CD4-positive, alpha-beta memory T cell (primary cell): Measurements from ENCODE around the gene NCS1. TPM values are rescaled to one million over a fixed set of nuclear protein-coding genes. Genes with fewer than 3 reads are reported as not detected.

Experiments used
- CTCF ChIA-PET: fragments of 350-600 bp; sonication (Branson Sonifier 250); formaldehyde crosslinking; loops from one replicate; lab custom pipeline; 2021; ENCODE audit warnings: inconsistent platforms; ENCODE audit not compliant: partially characterized antibody; lab: Charles Lee
- POLR2A ChIA-PET: fragments of 350-600 bp; sonication (Branson Sonifier 250); formaldehyde crosslinking; loops from one replicate; lab custom pipeline; 2021; ENCODE audit not compliant: partially characterized antibody; lab: Charles Lee
- DNase-seq, 5 donors: peaks; one replicate each; pipeline versions ENCODE4 v3.0.0 to v3.0.0-alpha.2; 2020 to 2022; ENCODE audit warnings: mixed read lengths in 1 of 5
- H3K27ac ChIP-seq: one replicate; pipeline ENCODE4 v1.7.0; 2013; ENCODE audit warnings: low read depth, low read length
- H3K27me3 ChIP-seq: 2 replicates; pipeline ENCODE4 v1.7.0; 2013; ENCODE audit warnings: mild to moderate bottlenecking, low read length, moderate library complexity; ENCODE audit not compliant: insufficient read depth
- H3K36me3 ChIP-seq: 2 replicates; pipeline ENCODE4 v1.7.0; 2013; ENCODE audit warnings: mild to moderate bottlenecking, low read length, moderate library complexity; ENCODE audit not compliant: insufficient read depth
- H3K4me1 ChIP-seq: 2 replicates; pipeline ENCODE4 v1.7.0; 2013; ENCODE audit warnings: mild to moderate bottlenecking, low read length, moderate library complexity; ENCODE audit not compliant: insufficient read depth
- H3K4me3 ChIP-seq, 2 donors: one replicate each; pipeline ENCODE4 v1.7.0; 2013; ENCODE audit warnings: low read length in 2 of 2, mild to moderate bottlenecking in 1 of 2
- H3K9me3 ChIP-seq, 2 donors: one replicate each; pipeline ENCODE4 v1.7.0; 2013; ENCODE audit warnings: low read length in 2 of 2, control low read depth in 1 of 2; ENCODE audit not compliant: control insufficient read depth in 1 of 2
- H3K27ac Mint-ChIP-seq, 7 donors: one replicate each; pipeline ENCODE4 v1.8.0; 2020 to 2021; ENCODE audit warnings: mixed read lengths in 7 of 7, mild to moderate bottlenecking in 6 of 7, inconsistent platforms in 3 of 7, moderate library complexity in 3 of 7
- H3K27me3 Mint-ChIP-seq, 2 donors: one replicate each; pipeline ENCODE4 v1.8.0; 2020 to 2021; ENCODE audit warnings: mixed read lengths in 2 of 2
- H3K36me3 Mint-ChIP-seq, 2 donors: one replicate each; pipeline ENCODE4 v1.8.0; 2020 to 2021; ENCODE audit warnings: mixed read lengths in 2 of 2, inconsistent platforms in 1 of 2, mild to moderate bottlenecking in 1 of 2
- H3K4me1 Mint-ChIP-seq, 4 donors: one replicate each; pipeline ENCODE4 v1.8.0; 2020 to 2021; ENCODE audit warnings: mixed read lengths in 4 of 4, mild to moderate bottlenecking in 1 of 4
- H3K4me3 Mint-ChIP-seq, 8 donors: one replicate each; pipeline ENCODE4 v1.8.0; 2020 to 2021; ENCODE audit warnings: mixed read lengths in 8 of 8, mild to moderate bottlenecking in 7 of 8, moderate library complexity in 6 of 8, inconsistent platforms in 3 of 8
- H3K9me3 Mint-ChIP-seq, 8 donors: one replicate each; pipeline ENCODE4 v1.8.0; 2020 to 2021; ENCODE audit warnings: mixed read lengths in 8 of 8, mild to moderate bottlenecking in 5 of 8, inconsistent platforms in 3 of 8, moderate library complexity in 1 of 8
- intact Hi-C: fragments of 100-400 bp; cut with micrococcal nuclease; formaldehyde crosslinking; loops from one replicate; pipeline ENCODE4 v1.15.1; 2023
- polyA plus RNA-seq, 2 donors: library from polyadenylated mRNA; unstranded; fragments of 300-500 nt; fragmentation: Illumina TruSeq; gene quantifications; one replicate each; pipeline ENCODE4 v1.2.3, GENCODE V29; 2021
- total RNA-seq, 2 experiments: library from RNA; stranded (reverse); gene quantifications; one replicate each; pipeline ENCODE4 v1.2.3, GENCODE V29; 2021

NCS1 gene
- total and polyA plus RNA-seq, 4 experiments from 2014 or later: 0.64 to 0.90 TPM; not detected in 2

DNA sequence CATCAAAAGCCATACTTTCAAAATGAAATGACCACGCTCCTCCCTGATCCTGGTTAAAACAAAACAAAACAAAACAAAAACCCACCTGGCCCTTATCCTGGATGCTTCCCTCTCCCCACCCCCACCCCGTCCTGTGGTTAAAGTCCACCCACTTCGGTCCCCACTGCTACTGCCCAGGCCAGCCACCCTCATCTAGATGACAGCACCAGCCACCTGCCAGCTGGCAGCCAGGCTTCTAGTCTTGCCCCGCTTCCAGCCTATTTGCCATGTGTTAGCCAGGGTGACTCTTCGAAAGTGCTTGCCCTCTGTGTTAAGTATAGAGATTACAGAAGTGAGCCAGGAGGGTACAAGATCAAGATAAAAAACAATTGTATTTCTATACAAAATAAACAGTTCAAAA is 27.5 kb upstream of the NCS1 start:
- no peaks in the 10 kb centered on the region for H3K36me3 Mint-ChIP-seq
- no peak overlapping the region for H3K4me3 ChIP-seq
- POLR2A ChIA-PET: no interaction called here
- no peaks in the 10 kb centered on the region for H3K9me3 Mint-ChIP-seq
- no peak overlapping the region for H3K4me3 Mint-ChIP-seq
- no peak for DNase-seq
- H3K9me3 ChIP-seq: no peaks in the 10 kb centered on the region
- peaks cover 4% of the 10 kb centered on the region for H3K4me1 ChIP-seq
- H3K36me3 ChIP-seq: no peaks in the 10 kb centered on the region
- no peaks in the 10 kb centered on the region for H3K27me3 ChIP-seq
- CTCF ChIA-PET: interaction anchor here (1.4 kb wide), 1 partner anchor 37 kb away, joined by 3 read pairs; no protein-coding TSS in a partner anchor
- intact Hi-C loops: no loop called here
- H3K4me1 Mint-ChIP-seq: peaks cover 3 to 23% (median 6%) of the 10 kb centered on the region in 4 donors
- peaks cover 15 to 25% of the 10 kb centered on the region in 2 donors for H3K27me3 Mint-ChIP-seq
- no peak overlapping the region for H3K27ac ChIP-seq
- H3K27ac Mint-ChIP-seq: no peak overlapping the region

DNA sequence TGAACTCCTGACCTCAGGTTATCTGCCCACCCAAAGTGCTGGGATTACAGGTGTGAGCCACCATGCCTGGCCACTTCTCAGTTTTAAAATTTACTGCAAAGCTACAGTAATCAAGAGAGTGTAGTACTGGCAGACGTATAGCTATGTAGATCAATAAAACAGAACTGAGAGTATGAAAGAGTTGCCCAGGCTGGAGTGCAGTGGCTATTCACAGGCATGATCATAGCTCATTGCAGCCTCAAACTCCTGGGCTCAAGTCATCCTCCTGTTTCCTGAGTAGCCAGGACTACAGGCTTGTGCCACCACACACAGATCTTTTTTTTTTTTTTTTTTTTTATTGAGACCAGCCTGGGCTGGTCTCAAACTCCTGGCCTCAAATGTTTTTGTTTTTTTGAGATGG is 26.5 kb upstream of the NCS1 start:
- H3K4me1 Mint-ChIP-seq: peaks cover 0 to 14% (median 5%) of the 10 kb centered on the region in 4 donors
- H3K27ac Mint-ChIP-seq: peak overlapping the region in 1 of 7 donors; percentile 61
- peaks cover 15 to 25% of the 10 kb centered on the region in 2 donors for H3K27me3 Mint-ChIP-seq
- H3K4me3 ChIP-seq: no peak overlapping the region
- H3K4me3 Mint-ChIP-seq: no peak overlapping the region
- intact Hi-C loops: no loop called here
- peaks cover 4% of the 10 kb centered on the region for H3K4me1 ChIP-seq
- CTCF ChIA-PET: no interaction called here
- POLR2A ChIA-PET: no interaction called here
- H3K9me3 Mint-ChIP-seq: no peaks in the 10 kb centered on the region
- no peaks in the 10 kb centered on the region for H3K36me3 Mint-ChIP-seq
- H3K27ac ChIP-seq: no peak overlapping the region
- no peaks in the 10 kb centered on the region for H3K36me3 ChIP-seq
- no peak for DNase-seq
- H3K27me3 ChIP-seq: no peaks in the 10 kb centered on the region
- H3K9me3 ChIP-seq: no peaks in the 10 kb centered on the region

DNA sequence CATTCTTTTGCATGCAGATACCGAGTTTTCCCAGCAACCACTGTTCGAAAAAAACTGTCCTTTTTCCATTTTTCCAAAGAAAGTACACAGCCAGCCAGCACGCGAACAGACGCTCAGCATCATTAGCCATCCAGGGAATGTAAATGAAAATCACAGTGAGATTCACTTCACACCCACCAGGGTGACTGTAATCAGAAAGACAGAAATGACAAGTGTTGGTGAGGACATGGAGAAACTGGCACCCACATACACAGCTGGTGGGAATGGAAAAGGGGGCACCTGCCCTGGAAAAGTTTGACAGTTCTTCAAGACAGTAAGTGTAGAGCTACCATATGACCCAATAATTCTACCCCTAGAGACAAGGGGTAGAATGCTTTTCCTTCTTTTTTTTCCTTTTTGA is 25.0 kb upstream of the NCS1 start:
- Histone ChIP-seq H3K27me3 (no peaks in the 10 kb centered on the region), H3K36me3 (no peaks in the 10 kb centered on the region), H3K4me3 (no peak overlapping the region), H3K9me3 (no peaks in the 10 kb centered on the region), H3K4me1 (peaks cover 4% of the 10 kb centered on the region), H3K27ac (no peak overlapping the region)
- Mint-ChIP-seq H3K9me3 (no peaks in the 10 kb centered on the region), H3K4me3 (no peak overlapping the region), H3K36me3 (no peaks in the 10 kb centered on the region), H3K27me3 (peaks cover 15 to 25% of the 10 kb centered on the region in 2 donors), H3K27ac (no peak overlapping the region), H3K4me1 (peaks cover 0 to 14% (median 4%) of the 10 kb centered on the region in 4 donors)
- no peak for DNase-seq
- CTCF ChIA-PET: no interaction called here
- POLR2A ChIA-PET: interaction anchor here (1.3 kb wide), 1 partner anchor 19 kb away, joined by 3 read pairs; no protein-coding TSS in a partner anchor
- intact Hi-C loops: no loop called here

DNA sequence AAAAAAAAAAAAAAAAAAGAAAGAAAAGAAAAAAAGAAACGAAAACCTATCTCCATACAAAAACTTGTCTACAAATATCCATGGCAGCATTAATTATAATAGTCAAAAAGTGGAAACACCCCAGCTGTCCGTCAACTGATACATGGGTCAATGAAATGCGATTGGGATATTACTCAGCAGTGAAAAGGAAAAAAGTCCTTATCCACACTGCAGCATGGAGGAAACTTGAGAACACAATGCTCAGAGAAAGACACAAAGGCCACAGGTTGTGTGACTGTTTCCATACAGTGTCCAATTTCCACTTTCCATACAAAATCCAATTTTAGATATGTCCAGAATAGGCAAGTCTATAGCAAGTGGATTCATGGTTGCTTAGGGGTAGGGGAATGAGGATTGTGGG is 24.3 kb upstream of the NCS1 start:
- DNase-seq: no peak
- ChIA-PET POLR2A (interaction anchor here (1.3 kb wide), 1 partner anchor 20 kb away, joined by 3 read pairs; no protein-coding TSS in a partner anchor), CTCF (no interaction called here)
- peaks cover 4% of the 10 kb centered on the region for H3K4me1 ChIP-seq
- Mint-ChIP-seq H3K9me3 (no peaks in the 10 kb centered on the region), H3K27me3 (peaks cover 15 to 25% of the 10 kb centered on the region in 2 donors), H3K36me3 (no peaks in the 10 kb centered on the region), H3K27ac (no peak overlapping the region), H3K4me1 (peaks cover 0 to 14% (median 4%) of the 10 kb centered on the region in 4 donors), H3K4me3 (no peak overlapping the region)
- no peaks in the 10 kb centered on the region for H3K36me3 ChIP-seq
- intact Hi-C loops: no loop called here
- no peaks in the 10 kb centered on the region for H3K9me3 ChIP-seq
- H3K27ac ChIP-seq: no peak overlapping the region
- no peak overlapping the region for H3K4me3 ChIP-seq
- H3K27me3 ChIP-seq: no peaks in the 10 kb centered on the region

DNA sequence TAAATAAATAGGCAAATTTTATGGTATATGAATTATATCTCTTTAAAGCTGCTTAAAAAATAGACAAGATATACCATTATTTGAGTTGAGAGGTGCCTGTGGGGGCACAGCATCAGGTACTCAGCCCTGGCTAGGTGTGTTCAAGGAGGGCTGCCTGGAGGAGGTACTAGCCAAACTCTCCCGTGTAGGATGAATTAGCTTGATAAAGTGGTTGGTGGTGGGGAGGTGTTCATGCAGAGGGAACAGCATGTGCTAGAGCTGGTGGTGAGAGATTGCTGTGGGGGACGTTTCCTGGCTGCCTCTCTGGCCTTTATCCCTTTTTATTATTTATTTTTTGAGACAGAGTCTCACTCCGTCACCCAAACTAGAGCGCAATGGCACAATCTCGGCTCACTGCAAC is 23.2 kb upstream of the NCS1 start:
- Histone ChIP-seq H3K27me3 (no peaks in the 10 kb centered on the region), H3K9me3 (no peaks in the 10 kb centered on the region), H3K36me3 (no peaks in the 10 kb centered on the region), H3K4me3 (no peak overlapping the region), H3K4me1 (peaks cover 2% of the 10 kb centered on the region), H3K27ac (no peak overlapping the region)
- Mint-ChIP-seq H3K27ac (peak overlapping the region in 2 of 7 donors; percentile 19 to 50), H3K4me3 (no peak overlapping the region), H3K9me3 (no peaks in the 10 kb centered on the region), H3K4me1 (peaks cover 0 to 9% (median 3%) of the 10 kb centered on the region in 4 donors), H3K36me3 (no peaks in the 10 kb centered on the region), H3K27me3 (peaks cover 11 to 21% of the 10 kb centered on the region in 2 donors)
- ChIA-PET CTCF (interaction anchor here (1.5 kb wide), 1 partner anchor 93 kb away, joined by 3 read pairs; no protein-coding TSS in a partner anchor), POLR2A (no interaction called here)
- no peak for DNase-seq
- intact Hi-C loops: no loop called here

DNA sequence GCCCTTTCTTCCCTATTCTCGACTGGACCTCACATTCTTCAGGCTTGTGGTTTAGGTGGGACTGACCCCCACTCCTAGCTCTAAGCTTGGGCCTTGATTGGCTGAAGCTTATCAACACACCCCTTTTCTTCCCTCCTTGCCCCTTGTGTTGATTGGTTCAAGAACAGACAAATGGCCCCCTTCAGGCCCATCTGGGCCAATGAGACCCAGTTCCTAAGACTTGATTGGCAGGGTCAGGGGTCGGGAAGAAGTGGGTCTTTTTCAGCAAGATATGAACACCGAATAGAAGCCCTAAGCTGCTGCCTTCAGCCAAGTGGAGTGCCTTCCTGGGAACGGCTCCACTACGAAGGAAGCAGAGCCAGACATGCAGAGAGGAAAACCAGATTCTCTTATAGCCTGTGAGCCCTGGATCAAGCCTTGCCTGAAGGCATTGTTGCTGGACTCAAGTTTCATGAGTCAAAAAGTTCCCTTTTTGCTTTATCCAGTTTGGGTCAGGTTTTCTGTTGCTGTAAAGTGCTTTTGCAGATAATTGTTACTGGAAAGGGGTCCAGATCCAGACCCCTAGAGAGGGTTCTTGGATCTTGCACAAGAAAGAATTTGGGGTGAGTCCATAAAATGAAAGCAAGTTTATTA is 22.4 kb upstream of the NCS1 start:
- Histone ChIP-seq H3K4me3 (no peak overlapping the region), H3K27me3 (no peaks in the 10 kb centered on the region), H3K27ac (no peak overlapping the region), H3K9me3 (no peaks in the 10 kb centered on the region), H3K4me1 (no peaks in the 10 kb centered on the region), H3K36me3 (no peaks in the 10 kb centered on the region)
- peaks cover 0 to 2% (median 1%) of the 10 kb centered on the region in 4 donors for H3K4me1 Mint-ChIP-seq
- POLR2A ChIA-PET: no interaction called here
- peaks cover 11 to 17% of the 10 kb centered on the region in 2 donors for H3K27me3 Mint-ChIP-seq
- no peaks in the 10 kb centered on the region for H3K36me3 Mint-ChIP-seq
- CTCF ChIA-PET: interaction anchor here (1.5 kb wide), 1 partner anchor 93 kb away, joined by 3 read pairs; no protein-coding TSS in a partner anchor
- H3K4me3 Mint-ChIP-seq: no peak overlapping the region
- no peaks in the 10 kb centered on the region for H3K9me3 Mint-ChIP-seq
- no peak for DNase-seq
- no peak overlapping the region for H3K27ac Mint-ChIP-seq
- intact Hi-C loops: no loop called here

DNA sequence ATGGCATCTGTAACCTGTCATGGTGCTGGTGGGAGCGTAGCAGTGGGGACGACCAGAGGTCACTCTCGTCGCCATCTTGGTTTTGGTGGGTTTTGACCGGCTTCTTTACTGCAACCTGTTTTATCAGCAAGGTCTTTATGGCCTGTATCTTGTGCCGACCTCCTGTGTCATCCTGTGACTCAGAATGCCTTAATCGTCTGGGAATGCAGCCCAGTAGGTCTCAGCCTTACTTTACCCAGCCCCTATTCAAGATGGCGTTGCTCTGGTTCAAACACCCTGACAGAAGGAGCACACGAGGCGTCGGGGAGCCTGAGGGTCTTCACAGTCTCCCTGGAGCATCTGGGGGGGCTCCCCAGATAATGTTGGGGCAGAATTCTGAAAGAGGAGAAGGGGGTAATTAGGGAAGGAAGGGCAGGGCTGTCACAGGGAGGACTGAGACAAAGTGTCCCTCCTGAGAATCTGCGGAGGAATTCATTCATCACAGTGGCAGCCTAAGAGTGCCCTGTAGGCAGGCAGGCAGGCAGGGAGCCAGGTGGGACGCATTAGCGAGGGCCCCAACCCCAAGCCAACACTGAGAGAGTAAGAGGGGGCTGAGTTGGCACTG is 21.3 kb upstream of the NCS1 start:
- Mint-ChIP-seq H3K27me3 (peaks cover 10 to 11% of the 10 kb centered on the region in 2 donors), H3K36me3 (no peaks in the 10 kb centered on the region), H3K4me1 (peaks cover 0 to 1% (median 0%) of the 10 kb centered on the region in 4 donors), H3K27ac (no peak overlapping the region), H3K4me3 (no peak overlapping the region), H3K9me3 (no peaks in the 10 kb centered on the region)
- no peaks in the 10 kb centered on the region for H3K9me3 ChIP-seq
- ChIA-PET POLR2A (no interaction called here), CTCF (no interaction called here)
- no peak for DNase-seq
- H3K36me3 ChIP-seq: no peaks in the 10 kb centered on the region
- no peaks in the 10 kb centered on the region for H3K27me3 ChIP-seq
- no peaks in the 10 kb centered on the region for H3K4me1 ChIP-seq
- intact Hi-C loops: no loop called here
- H3K27ac ChIP-seq: no peak overlapping the region
- no peak overlapping the region for H3K4me3 ChIP-seq
